KOPT-K1 (cell line): ENCODE data around the gene TMEM259.

ENCODE experiments used
- H3K27ac ChIP-seq: fragments of 200-600 bp; sonication (generic); 2 replicates; pipeline ENCODE4 v1.5.1; 2016; ENCODE audit warnings: antibody characterized with exemption, mild to moderate bottlenecking, low read depth, low read length; ENCODE audit not compliant: poor library complexity, severe bottlenecking
- H3K36me3 ChIP-seq: fragments of 200-600 bp; sonication (generic); 2 replicates; pipeline ENCODE4 v1.5.1; 2017; ENCODE audit warnings: antibody characterized with exemption, mild to moderate bottlenecking, low read length, moderate library complexity; ENCODE audit not compliant: insufficient read depth
- H3K9me3 ChIP-seq: fragments of 200-600 bp; sonication (generic); 2 replicates; pipeline ENCODE4 v1.5.1; 2017; ENCODE audit warnings: antibody characterized with exemption, low read length, mild to moderate bottlenecking; ENCODE audit not compliant: insufficient read depth, poor library complexity, severe bottlenecking

Gene TMEM259

DNA sequence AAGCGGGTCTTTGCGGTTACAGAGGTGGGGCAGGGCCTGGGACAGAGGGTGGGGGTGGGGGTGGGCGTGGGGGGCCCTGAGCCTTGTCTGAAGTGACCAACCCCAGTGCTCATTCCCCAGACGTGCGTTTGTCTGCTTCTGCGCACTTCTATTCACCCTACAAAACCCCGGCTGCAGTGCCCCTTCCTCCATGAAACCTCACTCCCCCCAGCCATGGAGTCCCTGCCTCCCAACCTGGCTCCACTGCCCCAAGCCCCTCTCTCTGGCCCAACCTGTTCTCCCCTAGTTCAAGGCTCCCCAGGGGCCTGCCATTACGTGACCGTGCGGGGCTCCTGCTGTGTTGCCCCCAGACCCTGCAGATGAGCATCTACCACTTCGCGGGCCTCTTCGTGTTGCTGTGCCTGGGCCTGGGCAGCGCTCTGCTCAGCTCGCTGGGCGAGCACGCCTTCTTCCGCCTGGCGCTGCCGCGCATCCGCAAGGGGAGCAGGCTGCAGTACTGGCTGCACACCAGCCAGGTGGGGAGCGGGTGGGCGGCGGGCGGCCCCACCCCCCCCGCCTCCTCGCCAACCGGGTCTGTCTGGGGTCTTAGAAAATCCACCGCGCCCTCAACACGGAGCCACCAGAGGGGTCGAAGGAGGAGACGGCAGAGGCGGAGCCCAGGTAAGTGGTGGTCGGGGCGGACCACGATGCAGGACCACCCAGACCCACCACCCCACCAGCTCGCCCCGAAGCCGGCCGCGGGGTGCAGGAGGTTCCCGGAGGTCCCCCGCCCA, 12.5 kb downstream of the TMEM259 start:
- Histone ChIP-seq H3K9me3 (no peaks in the 10 kb centered on the region), H3K27ac (no peak overlapping the region), H3K36me3 (peaks cover 53% of the 10 kb centered on the region)

- Histone ChIP-seq H3K27ac (no peak overlapping the region), H3K36me3 (peaks cover 45% of the 10 kb centered on the region), H3K9me3 (no peaks in the 10 kb centered on the region)
Measured at GRCh38 chr19:1007399-1008251, 13.3 kb downstream of the TMEM259 start.

DNA sequence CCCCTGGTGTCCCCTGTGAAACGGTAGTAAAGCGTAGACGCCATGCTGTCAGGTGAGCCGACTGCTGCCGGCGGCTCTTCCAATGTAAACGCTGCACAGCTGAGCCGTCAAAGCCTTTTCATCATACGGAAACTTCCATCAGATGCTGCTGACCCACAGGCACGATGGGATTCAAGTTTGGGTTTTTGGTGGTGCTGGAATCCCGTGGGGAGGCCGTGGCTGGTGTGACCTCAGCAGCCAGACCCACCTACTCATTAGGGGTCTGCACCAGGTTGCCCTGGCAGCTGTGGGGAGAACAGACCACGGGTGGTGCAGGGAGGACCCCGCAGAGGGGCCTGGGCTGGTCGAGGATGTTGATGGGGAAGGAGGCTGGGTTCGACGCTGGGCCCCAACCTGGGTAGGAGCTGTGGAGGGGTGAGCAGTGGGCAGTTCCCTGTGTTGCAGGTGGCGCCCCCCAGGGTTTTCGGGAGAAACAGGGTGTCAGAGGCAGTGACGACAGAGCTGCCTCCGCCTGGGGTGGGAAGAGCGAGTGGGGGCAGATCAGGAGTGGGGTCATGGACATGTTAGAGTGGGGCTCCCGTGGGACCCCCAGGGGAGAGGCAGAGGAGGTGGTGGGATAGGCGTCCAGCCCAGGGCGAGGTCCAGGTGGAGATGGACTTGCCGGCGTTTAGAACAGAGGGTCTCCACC, 14.1 kb downstream of the TMEM259 start:
- H3K27ac ChIP-seq: no peak overlapping the region
- no peaks in the 10 kb centered on the region for H3K9me3 ChIP-seq

DNA sequence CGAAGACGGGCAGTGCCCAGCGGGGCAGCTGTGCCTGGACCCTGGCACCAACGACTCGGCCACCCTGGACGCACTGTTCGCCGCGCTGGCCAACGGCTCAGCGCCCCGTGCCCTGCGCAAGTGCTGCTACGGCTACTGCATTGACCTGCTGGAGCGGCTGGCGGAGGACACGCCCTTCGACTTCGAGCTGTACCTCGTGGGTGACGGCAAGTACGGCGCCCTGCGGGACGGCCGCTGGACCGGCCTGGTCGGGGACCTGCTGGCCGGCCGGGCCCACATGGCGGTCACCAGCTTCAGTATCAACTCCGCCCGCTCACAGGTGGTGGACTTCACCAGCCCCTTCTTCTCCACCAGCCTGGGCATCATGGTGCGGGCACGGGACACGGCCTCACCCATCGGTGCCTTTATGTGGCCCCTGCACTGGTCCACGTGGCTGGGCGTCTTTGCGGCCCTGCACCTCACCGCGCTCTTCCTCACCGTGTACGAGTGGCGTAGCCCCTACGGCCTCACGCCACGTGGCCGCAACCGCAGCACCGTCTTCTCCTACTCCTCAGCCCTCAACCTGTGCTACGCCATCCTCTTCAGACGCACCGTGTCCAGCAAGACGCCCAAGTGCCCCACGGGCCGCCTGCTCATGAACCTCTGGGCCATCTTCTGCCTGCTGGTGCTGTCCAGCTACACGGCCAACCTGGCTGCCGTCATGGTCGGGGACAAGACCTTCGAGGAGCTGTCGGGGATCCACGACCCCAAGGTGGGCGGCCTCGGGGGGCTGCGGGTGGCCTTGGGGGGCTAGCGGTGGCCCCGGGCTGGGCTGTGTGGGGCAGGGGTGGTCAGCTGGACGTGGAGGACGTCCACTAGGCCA, 15.9 kb downstream of the TMEM259 start:
- H3K27ac ChIP-seq: no peak overlapping the region
- peaks cover 19% of the 10 kb centered on the region; the same call in 1 of the 2 replicates for H3K36me3 ChIP-seq
- no peaks in the 10 kb centered on the region for H3K9me3 ChIP-seq

More for the DNA sequence above, 14.1 kb downstream of the TMEM259 start:
- H3K36me3 ChIP-seq: peaks cover 38% of the 10 kb centered on the region

DNA sequence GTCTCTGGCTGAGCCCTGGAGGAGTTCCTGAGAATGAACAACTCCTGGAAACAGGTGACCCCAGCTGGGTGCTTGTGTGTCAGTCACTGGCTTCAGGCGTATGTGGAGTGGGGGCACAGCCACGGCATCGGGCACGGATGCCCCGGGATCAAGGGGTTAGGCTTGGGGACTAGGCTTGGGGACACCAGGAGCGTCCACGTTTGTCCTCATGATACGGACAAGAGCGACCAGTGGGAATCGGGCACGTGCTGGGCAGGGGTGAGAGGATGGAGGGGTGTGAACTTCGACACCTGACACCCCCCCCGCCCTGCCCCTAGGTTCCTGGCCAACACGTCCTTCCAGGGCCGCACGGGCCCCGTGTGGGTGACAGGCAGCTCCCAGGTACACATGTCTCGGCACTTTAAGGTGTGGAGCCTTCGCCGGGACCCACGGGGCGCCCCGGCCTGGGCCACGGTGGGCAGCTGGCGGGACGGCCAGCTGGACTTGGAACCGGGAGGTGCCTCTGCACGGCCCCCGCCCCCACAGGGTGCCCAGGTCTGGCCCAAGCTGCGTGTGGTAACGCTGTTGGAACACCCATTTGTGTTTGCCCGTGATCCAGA, 16.6 kb downstream of the TMEM259 start:
- Histone ChIP-seq H3K9me3 (no peaks in the 10 kb centered on the region), H3K27ac (no peak overlapping the region), H3K36me3 (peaks cover 13% of the 10 kb centered on the region; the same call in 1 of the 2 replicates)

GRCh38 chr19:1003283-1003682, 17.6 kb downstream of the TMEM259 start:
- H3K9me3 ChIP-seq: no peaks in the 10 kb centered on the region
- H3K27ac ChIP-seq: no peak overlapping the region
- H3K36me3 ChIP-seq: peaks cover 5% of the 10 kb centered on the region; the same call in 1 of the 2 replicates

GRCh38 chr19:1002600-1002999, 18.3 kb downstream of the TMEM259 start:
- Histone ChIP-seq H3K9me3 (no peaks in the 10 kb centered on the region), H3K27ac (no peak overlapping the region), H3K36me3 (peaks cover 5% of the 10 kb centered on the region; the same call in 1 of the 2 replicates)

- Histone ChIP-seq H3K36me3 (no peaks in the 10 kb centered on the region; the same call in 1 of the 2 replicates), H3K27ac (no peak overlapping the region)
Measured at GRCh38 chr19:1001538-1002166, 19.3 kb downstream of the TMEM259 start.

GRCh38 chr19:1000591-1001537, 20.1 kb downstream of the TMEM259 start:
- no peaks in the 10 kb centered on the region for H3K36me3 ChIP-seq
- H3K27ac ChIP-seq: no peak overlapping the region
- H3K9me3 ChIP-seq: no peaks in the 10 kb centered on the region

More at GRCh38 chr19:1001538-1002166, 19.3 kb downstream of the TMEM259 start:
- no peaks in the 10 kb centered on the region for H3K9me3 ChIP-seq

DNA sequence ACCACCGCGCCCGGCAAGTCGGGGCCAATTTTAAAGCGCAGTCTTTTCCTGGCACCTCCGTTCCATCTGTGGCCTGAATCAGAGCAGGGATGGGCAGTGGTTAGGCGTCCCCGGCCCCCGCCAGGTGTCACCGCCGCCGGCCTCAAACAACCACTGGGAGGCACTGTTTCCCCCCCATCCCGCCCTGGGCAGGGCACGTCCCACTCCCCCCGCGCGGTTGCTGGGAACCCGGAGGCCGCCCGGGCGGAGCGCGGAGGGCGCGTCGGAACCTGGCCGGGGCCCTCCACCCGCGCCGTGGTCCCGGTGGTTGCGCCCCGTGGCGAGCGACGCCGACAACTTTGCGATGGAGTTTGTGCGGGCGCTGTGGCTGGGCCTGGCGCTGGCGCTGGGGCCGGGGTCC, 20.8 kb downstream of the TMEM259 start, which contains the start of gene GRIN3B:
GRIN3B (plus strand) TSS at position 325 of the 400 bp plus-strand sequence; CDS start at position 344, 19 bp downstream.
- Histone ChIP-seq H3K9me3 (no peaks in the 10 kb centered on the region), H3K27ac (no peak within 1 kb of the TSS), H3K36me3 (no peaks in the 10 kb centered on the region)

DNA sequence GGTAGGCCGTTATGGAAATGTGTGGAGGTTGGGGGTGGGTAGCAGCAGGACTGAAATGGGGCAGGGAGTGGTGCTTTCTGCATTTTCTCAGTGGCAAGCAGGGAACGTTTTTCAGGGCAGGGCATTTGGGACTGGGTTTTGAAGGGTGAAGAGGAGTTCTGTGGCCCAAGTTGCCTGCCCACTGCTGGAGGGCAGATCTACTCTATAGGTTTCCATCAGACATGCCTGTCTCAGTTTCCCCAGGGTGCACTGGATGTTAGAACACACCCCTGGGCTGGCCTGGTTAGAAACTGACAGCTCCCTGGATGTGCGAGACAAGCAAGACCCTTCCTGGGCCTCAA, 21.6 kb downstream of the TMEM259 start:
- Histone ChIP-seq H3K9me3 (no peaks in the 10 kb centered on the region), H3K27ac (no peak overlapping the region), H3K36me3 (no peaks in the 10 kb centered on the region)

- H3K36me3 ChIP-seq: peaks cover 3% of the 10 kb centered on the region; the same call in 1 of the 2 replicates
- H3K27ac ChIP-seq: no peak overlapping the region
- no peaks in the 10 kb centered on the region for H3K9me3 ChIP-seq
Measured at GRCh38 chr19:998064-998463, 22.9 kb downstream of the TMEM259 start.
